ENCODE data around the gene KRTAP10-12.

KRTAP10-12 gene

DNA sequence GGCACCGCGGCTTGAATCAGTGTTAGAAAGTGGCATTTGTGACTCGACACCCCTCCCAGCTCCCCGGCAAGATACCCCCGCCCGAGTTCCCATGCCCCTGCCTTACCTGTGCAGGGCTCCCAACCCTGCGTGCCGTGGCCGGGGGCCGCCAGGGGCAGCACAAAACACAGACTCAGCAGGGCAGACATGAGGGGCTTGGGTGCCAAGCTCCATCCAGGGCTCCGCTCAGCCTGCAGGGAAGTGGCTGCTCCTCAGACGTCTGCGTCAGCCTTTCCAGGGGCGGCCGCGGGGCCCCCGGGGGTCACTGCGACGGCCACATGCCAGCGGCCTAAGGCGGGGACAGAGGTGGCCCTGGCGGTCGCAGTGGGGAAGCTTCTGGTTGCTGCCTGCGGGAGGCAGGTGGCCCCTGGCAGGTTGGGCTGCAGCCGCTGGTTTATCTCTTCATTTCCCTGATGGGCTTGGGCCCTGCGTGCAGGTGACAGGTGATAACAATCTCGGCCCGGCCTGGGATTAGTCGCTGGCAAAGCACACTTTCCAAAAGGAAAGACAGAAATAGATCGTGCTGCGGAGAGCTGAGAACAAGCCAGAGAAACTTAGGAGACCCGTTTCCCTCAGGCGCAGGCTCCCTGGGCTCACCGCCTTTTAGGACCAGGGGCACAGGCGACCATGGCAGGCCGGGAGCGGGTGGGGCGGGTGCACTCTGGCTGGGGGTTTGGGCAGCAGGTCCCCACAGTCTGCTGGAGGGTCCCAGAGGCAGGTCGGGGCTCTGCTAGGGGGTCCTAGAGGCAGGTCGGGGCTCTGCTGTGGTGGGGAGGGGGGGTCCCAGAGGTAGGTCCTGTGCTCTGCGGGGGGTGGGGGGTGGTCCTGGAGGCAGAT lies 14.6 kb downstream of the KRTAP10-12 start, which contains the start of gene TSPEAR:
Gene TSPEAR (minus strand): TSS at position 246 of the 876 bp plus-strand sequence. CDS start 58 bp downstream, at position 188.
- DNase-seq (ENCODE audit: low read depth in 2 of 2) = no peak

DNA sequence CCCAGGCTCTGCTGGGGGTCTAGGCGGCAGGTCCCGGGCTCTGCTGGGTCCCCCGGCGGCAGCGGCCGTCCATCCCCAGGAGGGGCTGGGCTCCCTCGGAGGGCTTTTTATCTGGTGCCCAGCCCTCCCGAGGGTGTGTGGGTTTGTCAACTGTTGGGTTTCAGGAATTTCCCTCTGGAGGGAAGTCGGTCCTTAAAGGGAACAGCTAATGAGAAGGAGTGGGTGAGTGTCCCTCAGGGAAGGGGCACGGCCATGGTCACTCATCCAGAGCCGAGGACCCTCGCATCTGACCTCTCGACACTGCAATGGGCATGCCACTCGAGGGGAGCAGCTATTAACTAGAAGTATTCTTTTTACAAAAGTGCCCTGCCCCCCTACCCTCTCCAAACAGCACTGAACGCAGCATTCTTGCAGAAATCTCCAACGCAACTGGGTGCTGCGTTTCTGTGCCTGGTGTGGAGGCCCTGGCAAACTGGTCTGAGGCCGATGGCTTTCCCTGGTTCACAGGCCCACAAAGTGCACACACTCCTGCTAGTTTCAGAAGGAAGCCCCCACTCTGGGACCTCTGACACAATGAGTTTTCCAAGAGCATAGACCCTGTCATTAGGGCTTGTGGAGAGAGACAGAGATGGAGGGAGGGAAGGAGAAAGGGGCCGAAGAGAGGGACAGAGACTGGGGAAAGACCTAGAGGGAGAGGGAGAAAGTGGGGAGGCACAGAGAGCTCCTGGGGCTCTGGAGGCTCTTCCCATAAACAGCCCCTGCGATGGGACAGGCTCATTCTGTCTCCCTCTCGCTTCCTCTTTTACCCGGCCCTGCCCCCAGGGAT lies 15.4 kb downstream of the KRTAP10-12 start:
- no peak for DNase-seq (ENCODE audit: low read depth in 2 of 2)

DNA sequence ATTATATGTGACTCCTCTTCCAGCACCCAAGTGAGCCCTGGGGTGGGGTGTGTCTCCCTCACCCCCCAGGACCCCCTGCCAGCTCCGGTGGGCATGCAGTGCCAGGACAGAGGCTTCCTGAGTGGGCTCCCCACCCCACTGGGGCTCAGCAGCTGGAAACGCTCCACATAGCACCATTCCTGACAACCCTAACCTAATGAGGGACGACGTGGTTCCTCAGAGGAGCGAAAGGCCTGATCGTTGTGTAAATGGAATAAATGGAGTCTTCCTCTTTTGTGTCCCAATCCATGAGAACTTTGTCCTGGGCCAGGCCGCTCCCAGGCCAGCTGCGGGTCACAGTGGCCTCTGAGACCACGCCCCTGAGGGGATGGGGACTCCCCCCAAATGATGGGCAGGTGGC lies 16.2 kb downstream of the KRTAP10-12 start:
- DNase-seq (ENCODE audit: low read depth in 2 of 2) = no peak

DNA sequence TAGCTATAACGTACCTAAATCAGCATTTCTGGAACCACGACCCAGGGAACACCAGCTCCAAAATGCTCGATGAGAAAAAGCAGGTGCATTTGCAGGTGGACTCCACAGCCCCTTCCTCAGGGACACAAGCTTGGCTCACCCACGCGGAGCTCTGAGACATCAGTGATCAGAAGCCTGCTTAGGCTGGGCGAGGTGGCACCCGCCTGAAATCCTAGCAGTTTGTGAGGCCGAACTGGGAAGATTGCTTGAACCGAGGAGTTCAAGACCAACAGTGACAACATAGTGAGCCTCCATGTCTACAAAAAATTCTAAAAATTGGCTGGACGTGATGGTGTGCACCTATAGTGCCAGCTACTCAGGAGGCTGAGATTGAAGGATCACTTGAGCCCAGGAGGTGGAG lies 16.9 kb downstream of the KRTAP10-12 start:
- DNase-seq (ENCODE audit: low read depth in 2 of 2) = no peak

DNA sequence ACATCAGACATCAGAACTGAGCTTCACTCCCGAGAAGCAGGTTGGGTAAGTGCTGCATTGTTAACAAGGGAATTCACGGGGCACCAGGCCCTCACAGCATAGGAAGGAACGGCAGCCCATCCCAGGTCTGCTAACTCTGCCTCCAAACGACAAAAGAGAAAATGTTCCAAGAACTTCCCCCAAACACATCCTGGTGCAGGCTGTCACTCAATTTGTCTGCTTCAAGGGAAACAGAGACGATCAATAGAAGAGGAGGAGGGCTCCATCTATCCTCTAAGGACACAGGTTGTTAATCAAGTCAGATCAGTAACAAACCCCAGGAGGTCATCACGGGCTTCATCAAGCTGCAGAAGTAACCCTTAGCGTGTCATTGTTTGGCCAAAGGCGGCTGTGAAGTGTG lies 17.9 kb downstream of the KRTAP10-12 start:
- DNase-seq (ENCODE audit: low read depth in 2 of 2) = no peak

DNA sequence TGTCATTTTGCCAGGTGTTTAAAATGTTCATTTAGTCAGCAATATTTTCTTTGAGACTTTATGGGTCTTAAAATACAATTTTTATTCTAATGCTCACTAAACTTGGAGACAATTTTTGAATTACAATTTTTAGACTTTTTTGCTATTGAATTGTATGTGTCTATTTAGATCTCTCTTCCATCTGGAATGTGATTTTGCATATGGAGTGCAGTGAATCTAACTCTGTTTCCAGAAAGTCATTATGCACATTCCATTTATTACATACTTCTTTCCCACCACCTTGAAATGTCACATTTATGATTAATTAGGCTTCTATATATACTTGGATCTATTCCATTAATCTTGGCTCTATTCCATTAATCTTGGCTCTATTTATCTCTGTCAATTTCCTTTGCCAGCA lies 20.0 kb downstream of the KRTAP10-12 start:
- DNase-seq (ENCODE audit: low read depth in 2 of 2) = no peak

DNA sequence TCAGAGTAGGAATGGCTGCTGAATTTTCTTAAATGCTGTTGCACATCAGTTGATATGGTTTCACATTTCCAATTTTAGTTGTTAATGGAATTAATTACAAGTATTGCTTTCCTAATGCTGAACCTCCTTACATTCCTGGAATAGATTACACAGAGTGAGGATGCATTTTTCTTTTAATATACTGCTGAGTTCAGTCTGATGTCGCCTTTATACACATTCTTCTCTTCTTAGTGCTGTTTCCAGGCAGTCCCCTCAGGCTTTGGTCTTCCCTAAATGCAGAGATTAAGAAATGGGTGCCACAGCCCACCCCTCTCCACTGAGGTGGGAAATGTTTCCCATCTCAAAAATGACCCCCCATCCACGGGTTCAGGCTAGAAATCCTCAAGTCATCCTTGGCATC lies 21.1 kb downstream of the KRTAP10-12 start:
- no peak for DNase-seq (ENCODE audit: low read depth in 2 of 2)

DNA sequence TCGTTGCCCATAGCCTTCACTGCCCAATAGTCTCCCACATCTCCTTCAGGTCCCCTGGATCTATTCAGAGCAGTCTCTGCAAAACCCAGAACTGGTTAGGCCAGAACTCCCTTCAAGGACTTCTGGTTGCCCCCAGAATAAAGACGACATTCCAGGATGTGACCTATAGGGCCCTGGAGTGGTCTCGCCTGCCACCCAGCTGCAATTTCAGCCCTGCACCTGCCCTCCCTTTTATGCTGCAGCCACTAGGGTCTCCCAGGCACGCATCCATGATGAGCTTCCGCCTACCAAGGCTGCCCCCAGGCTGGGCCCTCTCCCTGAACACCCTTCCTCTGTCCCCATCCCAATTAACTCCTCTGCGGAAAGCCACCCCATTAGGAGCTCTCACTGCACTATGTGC lies 21.6 kb downstream of the KRTAP10-12 start:
- DNase-seq (ENCODE audit: low read depth in 2 of 2) = no peak

DNA sequence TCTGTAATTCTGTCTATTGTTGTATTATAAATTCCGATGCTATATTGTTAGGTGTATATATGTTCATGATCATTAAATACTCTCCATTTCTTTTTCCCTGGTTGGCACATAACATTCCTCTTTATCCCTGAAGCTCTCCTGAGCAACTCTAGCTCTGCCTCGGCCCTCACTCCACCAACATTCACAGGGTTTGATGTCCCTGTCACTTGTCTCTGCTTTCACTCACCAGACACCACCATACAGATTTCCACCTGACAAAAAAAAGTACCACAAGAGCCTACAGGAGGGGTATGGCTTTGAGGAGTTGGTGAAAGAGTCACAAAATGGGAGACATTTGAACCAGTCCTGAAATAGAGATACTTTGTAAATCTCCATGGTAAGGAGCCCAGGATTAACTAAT lies 23.2 kb downstream of the KRTAP10-12 start:
- DNase-seq (ENCODE audit: low read depth in 2 of 2) = no peak

DNA sequence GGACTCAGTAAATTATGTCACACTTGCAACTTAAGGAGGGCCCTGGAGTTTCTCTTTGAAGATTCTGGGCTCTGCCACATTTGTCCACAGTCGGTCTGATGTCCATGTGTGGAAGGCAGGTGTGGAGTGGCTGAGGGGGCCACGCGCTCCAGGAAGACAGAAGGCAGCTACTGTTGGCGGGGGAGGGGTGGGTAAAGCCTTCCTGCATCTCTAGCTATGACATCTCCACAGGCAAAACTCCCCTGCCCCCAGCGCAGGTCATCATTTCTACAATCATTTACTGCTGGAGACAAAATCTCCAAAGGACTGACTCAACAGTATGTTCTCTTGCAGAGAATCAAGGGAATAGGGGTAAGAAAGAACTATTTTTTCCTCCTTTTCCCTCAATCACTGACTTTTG lies 25.8 kb downstream of the KRTAP10-12 start:
- no peak for DNase-seq (ENCODE audit: low read depth in 2 of 2)

DNA sequence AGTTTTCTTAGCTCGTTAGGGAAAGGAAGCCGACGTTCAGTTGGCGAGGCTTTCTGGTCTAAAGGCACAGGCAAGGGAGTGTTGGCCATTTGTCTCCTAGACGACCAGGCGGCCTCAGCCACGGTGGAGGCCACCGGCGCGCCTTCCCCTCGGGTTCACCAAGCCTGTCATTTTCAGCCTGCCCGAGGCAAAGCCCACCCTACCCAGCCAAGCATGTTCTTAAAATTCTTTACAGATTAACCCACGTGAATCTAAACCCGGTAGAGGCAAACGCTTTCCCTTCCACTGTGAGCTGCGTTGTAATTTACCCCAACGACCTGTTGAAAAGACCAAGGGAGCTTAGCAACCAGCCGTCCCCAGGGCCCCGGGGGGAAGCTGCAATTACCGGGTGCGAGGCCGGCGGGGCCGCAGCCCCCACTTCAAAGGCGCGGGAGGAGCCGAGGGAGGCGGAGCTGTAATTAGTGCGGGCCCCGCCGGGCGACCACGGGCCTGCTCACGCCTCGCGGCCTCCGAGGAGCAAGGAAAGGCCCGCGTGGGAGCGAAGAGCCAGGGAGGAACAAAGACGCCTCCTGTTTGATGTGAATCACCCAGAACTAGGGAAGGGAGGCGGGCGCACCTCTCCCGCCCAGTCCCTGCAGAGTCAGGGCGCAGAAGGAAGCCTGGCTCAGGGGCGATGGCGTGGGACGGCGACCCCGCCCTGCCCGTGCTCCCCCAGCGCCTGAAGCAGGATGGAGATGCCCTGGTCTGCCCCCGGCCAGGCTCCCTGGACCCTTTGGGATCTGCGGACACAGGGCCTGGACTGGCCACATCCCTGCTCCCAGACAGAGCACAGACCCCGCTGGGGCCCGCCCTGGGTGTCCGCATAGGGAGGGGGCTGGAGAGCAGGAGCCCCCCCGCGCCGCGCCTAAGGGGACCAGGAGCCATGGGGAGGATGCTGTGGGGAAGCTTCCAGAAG lies 26.5 kb downstream of the KRTAP10-12 start:
- no peak for DNase-seq (ENCODE audit: low read depth in 2 of 2)

DNA sequence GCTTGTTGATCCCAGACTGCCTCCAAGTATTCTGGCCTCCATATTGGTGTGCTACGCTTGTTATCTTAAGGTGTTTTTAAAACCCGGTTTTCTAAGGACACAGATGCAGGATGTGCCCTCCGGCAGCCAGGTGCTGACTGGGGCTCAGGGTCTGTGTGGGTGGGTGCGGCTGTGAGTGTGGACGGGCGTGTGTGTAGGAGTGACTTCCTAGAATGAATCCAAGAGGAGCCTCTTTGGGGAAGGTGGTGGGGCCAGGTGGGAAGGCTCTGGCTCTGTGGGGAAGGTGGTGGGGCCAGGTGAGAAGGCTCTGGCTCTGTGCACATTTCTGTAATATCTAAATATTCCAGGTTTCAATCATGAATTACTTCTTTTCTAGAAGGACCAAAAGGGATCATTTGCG lies 27.2 kb downstream of the KRTAP10-12 start:
- DNase-seq (ENCODE audit: low read depth in 2 of 2) = no peak

DNA sequence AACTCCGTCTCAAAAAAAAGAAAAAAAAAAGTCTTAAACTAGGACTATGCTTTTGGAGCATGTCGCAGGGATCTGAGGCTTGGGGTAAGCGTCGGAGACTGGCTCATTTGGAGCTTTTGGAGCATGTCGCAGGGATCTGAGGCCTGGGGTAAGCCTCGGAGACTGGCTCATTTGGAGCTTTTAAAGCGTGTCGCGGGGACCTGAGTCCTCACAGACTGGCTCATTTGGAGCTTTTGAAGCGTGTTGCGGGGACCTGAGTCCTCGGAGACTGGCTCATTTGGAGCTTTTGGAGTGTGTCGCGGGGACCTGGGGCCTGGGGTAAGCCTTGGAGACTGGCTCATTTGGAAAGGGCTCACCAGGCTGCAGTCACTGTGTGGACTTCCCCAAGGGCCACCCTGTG lies 28.0 kb downstream of the KRTAP10-12 start:
- DNase-seq (ENCODE audit: low read depth in 2 of 2) = no peak

DNA sequence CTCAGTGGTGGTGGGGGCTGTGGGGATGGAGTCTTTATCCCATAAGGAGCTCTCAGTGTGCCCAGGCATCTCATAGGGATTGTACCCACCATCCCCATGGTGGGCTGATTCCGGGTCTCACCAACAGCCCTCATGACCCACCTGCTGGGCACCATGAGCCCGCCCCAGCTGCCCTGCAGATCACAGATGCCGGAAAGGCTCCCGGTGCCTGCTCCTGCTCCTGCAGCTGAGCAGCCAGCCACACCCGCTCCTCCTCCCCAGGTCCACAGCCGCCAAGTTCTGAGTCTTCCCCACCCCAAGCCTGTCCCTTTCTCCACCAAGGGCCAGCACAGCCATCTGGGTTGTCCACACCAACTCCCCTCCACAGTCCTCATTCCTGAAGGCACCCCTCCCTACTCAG lies 29.9 kb downstream of the KRTAP10-12 start:
- DNase-seq (ENCODE audit: low read depth in 2 of 2) = no peak

DNA sequence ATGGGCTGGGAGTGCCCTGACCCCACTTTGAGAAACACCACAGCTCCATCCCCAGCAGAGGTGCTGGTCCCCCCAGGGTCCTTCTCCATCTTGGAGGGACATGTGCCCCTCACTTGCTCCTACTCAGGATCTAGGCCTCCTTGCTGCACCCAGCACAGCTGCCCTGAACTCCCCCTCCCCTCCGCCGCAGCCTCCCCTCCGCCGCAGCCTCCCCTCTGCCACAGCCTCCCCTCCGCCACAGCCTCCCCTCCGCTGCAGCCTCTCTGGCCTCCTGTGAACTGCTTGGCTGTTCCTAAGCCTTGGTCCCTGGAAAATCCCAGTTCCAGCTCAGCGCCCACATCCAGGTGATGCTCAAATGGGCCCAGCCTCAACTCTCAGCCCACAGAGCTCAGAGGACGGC lies 30.3 kb downstream of the KRTAP10-12 start:
- no peak for DNase-seq (ENCODE audit: low read depth in 2 of 2)

DNA sequence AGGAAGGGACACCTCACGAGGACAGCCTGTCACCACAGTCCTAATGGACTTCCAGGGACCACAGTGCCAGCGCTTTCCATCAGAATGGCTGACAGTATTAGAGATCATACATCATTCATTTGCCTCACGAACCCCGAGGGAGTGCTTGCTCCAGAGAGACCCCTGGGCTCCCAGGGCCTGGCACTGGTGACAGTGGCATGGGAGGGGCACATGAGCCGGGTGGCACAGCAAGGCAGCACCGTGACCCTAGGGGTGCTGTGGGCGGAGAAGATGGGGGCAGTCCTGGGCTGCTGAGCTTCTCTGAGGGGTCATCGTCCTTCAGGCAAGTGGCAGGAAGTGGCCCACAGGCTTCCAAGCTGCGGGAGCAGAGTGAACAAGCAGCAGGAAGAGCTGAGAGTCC lies 30.8 kb downstream of the KRTAP10-12 start:
- DNase-seq (ENCODE audit: low read depth in 2 of 2) = no peak

DNA sequence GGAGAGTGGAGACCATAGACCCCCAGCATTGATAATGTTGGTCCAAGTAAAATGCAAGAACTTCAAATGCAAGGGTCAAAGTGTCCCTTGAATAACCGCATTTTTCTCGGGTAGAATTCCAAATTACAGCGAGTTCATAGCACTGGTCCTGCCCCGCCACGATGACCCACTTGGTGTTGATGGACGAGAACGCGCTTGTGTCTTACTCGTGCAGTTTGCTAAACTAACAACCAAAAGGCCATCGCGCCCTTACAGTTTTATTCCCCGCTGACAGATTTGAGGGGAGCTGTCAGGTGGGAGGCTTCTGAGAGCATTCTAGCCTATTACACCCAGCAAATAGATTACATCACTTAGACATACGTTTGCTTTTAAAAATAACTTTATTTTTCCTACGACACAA lies 31.7 kb downstream of the KRTAP10-12 start:
- no peak for DNase-seq (ENCODE audit: low read depth in 2 of 2)

DNA sequence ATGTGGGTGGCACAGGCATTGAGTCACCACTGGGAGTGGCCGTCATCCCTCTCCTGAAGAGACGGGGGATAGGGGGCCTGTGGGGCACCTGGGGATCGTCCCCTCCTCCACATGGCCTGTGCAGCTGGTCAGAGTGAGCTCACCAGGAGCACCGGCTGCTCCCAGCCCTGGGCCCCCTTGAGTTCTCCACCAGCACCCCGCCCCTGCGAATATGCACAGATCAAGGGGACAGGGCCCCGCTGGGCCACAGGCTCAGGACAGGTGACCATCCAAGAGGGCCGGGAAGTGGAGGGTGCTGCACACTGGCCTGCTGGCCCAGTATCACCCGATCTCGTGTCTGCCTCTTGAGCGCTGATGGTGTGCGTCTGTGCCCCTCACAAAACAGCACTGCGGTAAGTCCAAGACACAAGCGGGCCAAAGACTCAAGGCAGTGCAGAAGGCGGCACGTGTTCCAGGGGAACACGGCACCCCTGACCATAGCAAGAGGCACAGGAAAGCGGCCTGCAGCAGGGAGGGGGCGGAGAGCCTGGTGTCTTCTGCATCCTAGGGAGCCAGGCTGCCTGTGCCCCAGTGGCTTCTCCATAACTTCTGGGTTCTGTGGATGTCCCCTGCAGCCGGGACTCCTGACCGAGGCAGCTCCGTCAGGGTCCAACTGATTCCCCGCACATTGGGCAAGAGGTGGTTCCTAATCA lies 32.5 kb downstream of the KRTAP10-12 start:
- no peak for DNase-seq (ENCODE audit: low read depth in 2 of 2)

DNA sequence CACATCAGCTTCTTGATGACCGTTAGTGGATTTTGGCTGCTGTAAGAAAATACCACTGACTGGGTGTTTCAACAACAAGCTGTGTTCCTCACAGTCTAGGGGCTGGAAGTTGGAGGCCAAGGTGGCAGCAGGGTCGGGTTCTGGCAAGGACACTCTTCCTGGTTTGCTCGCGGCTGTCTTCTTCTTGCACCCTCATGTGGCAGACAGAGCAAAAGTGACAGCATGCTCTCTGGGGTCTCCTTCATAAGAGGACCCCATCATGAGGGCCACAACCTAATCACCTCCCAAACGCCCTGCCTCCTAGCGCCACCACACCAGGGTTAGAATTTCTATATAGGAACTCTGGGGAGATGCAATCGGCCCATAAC lies 33.0 kb downstream of the KRTAP10-12 start:
- no peak for DNase-seq (ENCODE audit: low read depth in 2 of 2)

DNA sequence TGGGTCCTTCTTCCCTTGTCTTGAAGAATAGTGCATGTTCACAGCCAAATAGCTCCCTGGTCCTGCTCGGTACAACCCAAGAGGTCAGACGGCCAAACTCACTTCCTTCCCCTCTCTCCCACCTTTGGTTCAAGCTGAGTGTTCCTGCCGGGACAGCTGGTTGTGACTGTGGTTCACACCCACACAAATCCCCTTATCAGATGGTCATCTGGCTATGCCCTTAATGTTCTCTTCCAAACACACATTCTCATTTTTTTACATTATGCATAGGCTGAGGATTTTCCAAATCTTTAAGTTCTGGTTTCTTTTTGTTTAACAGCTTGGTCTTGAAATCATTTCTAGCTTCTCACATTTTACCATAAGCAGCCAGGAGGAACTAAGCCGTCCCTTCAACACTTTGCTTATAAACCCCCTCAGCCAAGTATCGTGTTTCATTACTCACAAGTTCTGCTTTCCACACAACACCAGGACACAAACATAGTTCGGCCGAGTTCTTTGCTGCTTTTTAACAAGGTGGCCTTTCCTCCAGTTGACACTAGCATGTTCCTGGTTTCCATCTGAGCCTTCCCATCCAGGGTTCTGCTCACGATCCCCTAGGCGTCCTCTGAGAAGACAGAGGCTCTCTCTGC lies 34.1 kb downstream of the KRTAP10-12 start:
- no peak for DNase-seq (ENCODE audit: low read depth in 2 of 2)

DNA sequence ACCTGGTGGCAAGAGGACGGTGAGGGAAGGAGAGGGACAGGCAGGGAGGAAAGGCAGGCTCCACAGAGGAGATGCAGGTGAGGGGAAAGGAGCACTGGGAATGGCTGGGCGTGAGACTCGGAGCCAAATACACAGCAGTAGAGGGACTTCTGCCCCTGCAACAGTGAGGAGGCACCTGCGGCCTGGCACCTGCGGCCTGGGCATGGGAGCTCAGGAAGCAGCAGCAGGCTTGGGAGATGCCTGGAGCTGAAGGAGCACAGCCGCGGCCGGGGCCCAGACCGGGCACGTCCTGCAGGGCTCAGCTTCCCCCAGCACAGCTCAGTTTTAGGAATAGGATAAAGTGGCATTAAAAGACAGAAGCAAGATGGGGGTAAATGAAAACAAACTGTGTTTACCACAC lies 35.3 kb downstream of the KRTAP10-12 start:
- DNase-seq (ENCODE audit: low read depth in 2 of 2) = no peak

Measured in stimulated activated CD4-positive, alpha-beta T cell treated with anti-CD3 and anti-CD28 coated beads, Interleukin-15, amount 100 ng/mL, for 48 hours (primary cell).